Lung (tissue), 12 donors: Measurements from ENCODE around the gene SYMPK. TPM values are rescaled to one million over a fixed set of nuclear protein-coding genes. Genes with fewer than 3 reads are reported as not detected.

Experiments used
- ATAC-seq: fragments of 200-7000 bp; cut with Tn5 transposase; one replicate; pipeline ENCODE4 v1.9.1; 2020; ENCODE audit warnings: moderate number of reproducible peaks; ENCODE audit not compliant: insufficient read depth, low FRiP score
- DNase-seq, 3 donors: peaks; one replicate each; pipeline ENCODE4 v3.0.0-alpha.2; 2013 to 2017
- H3K27ac ChIP-seq, 2 donors: one replicate each; pipeline ENCODE4 v1.5.1; 2013; ENCODE audit warnings: mild to moderate bottlenecking in 2 of 2, moderate library complexity in 2 of 2, control low read depth in 1 of 2, inconsistent platforms in 1 of 2, low read depth in 1 of 2, low read length in 1 of 2
- H3K27me3 ChIP-seq, 3 donors: one replicate each; pipeline ENCODE4 v1.5.1; 2013; ENCODE audit warnings: low read length in 2 of 3; ENCODE audit not compliant: control insufficient read depth in 3 of 3, insufficient read depth in 3 of 3
- H3K36me3 ChIP-seq, 4 donors: one replicate each; pipeline ENCODE4 v1.5.1; 2013; ENCODE audit warnings: low read length in 4 of 4, mild to moderate bottlenecking in 1 of 4, moderate library complexity in 1 of 4; ENCODE audit not compliant: control insufficient read depth in 4 of 4, insufficient read depth in 4 of 4
- H3K4me1 ChIP-seq, 5 donors: one replicate each; pipeline ENCODE4 v1.5.1; 2013; ENCODE audit warnings: low read length in 5 of 5, mild to moderate bottlenecking in 2 of 5, moderate library complexity in 1 of 5; ENCODE audit not compliant: control insufficient read depth in 5 of 5, insufficient read depth in 5 of 5
- H3K4me3 ChIP-seq: one replicate; pipeline ENCODE4 v1.5.1; 2013; ENCODE audit warnings: mild to moderate bottlenecking, control low read depth, moderate library complexity
- H3K9ac ChIP-seq, 2 donors: one replicate each; pipeline ENCODE4 v1.5.1; 2013; ENCODE audit warnings: low read length in 2 of 2, control low read depth in 1 of 2; ENCODE audit not compliant: insufficient read depth in 1 of 2
- H3K9me3 ChIP-seq, 4 donors: one replicate each; pipeline ENCODE4 v1.5.1; 2013; ENCODE audit warnings: low read length in 3 of 4, mild to moderate bottlenecking in 1 of 4, moderate library complexity in 1 of 4; ENCODE audit not compliant: control insufficient read depth in 4 of 4, insufficient read depth in 3 of 4
- CTCF ChIP-seq: IDR thresholded peaks from 2 replicates; pipeline ENCODE4 v1.5.1; 2012; ENCODE audit warnings: mild to moderate bottlenecking; ENCODE audit errors: control extremely low read depth, extremely low read depth
- WGBS, 2 donors: extraction: QIAGEN DNeasy Blood & Tissue Kit; methylation state at CpG; one replicate each; pipeline ENCODE4 v1.1.7; 2013; 5-methylcytosine and 5-hydroxymethylcytosine counted together
- polyA plus RNA-seq, 2 donors: library from polyadenylated mRNA; stranded (reverse); fragments of 200-250 nt; gene quantifications; one replicate each; pipeline ENCODE4 v1.2.1, GENCODE V29; 2013
- total RNA-seq, 2 donors: library from RNA; depleted of rRNA in 1 of 2; stranded (reverse); fragments of >200 nt in 1 of 2; gene quantifications; one replicate each; pipeline ENCODE4 v1.2.1, GENCODE V29; 2014 to 2021
- donor health status: control.
- donor health status: control.
- donor health status: Bipolar disorder and iron deficiency.
- donor health status: healthy.
- donor health status: DM: yes; HTN: yes; CAD: no.

Gene SYMPK
- total and polyA plus RNA-seq, 4 donors, result 40.3 to 125 (median 64.8) TPM

- Histone ChIP-seq H3K9ac (no peak overlapping the region), H3K36me3 (peaks cover 3 to 16% (median 11%) of the 10 kb centered on the region in 4 donors), H3K4me3 (no peak overlapping the region), H3K9me3 (no peaks in the 10 kb centered on the region), H3K27me3 (no peaks in the 10 kb centered on the region), H3K4me1 (peaks cover 0 to 16% (median 3%) of the 10 kb centered on the region in 5 donors), H3K27ac (no peak overlapping the region)
- no peak for ATAC-seq
- TF ChIP-seq CTCF, result no peak
- 95% methylated on average over 28 of the region's 28 CpGs for WGBS, 2 donors
- DNase-seq, result no peak
Observed at GRCh38 chr19:45778010-45778661, 84.8 kb downstream of the SYMPK start.

- no peak overlapping the region for H3K4me3 ChIP-seq
Observed at GRCh38 chr19:45777395-45777961, 85.5 kb downstream of the SYMPK start.

GRCh38 chr19:45774765-45775164, 88.2 kb downstream of the SYMPK start:
- ATAC-seq (no peak), DNase-seq (peak; percentile 29 to 67 (median 56))
- Histone ChIP-seq H3K4me1 (peaks cover 0 to 10% (median 0%) of the 10 kb centered on the region in 5 donors), H3K9ac (no peak overlapping the region), H3K27me3 (no peaks in the 10 kb centered on the region), H3K9me3 (no peaks in the 10 kb centered on the region), H3K4me3 (no peak overlapping the region), H3K27ac (no peak overlapping the region), H3K36me3 (peaks cover 3 to 17% (median 13%) of the 10 kb centered on the region in 4 donors)
- no peak for TF ChIP-seq CTCF
- 76 to 92% methylated on average over 9 of the region's 9 CpGs for WGBS, 2 donors

More at GRCh38 chr19:45777395-45777961, 85.5 kb downstream of the SYMPK start:
- Histone ChIP-seq H3K27me3 (no peaks in the 10 kb centered on the region), H3K9ac (no peak overlapping the region), H3K9me3 (no peaks in the 10 kb centered on the region), H3K4me1 (peaks cover 0 to 12% (median 3%) of the 10 kb centered on the region in 5 donors), H3K36me3 (peaks cover 3 to 17% (median 13%) of the 10 kb centered on the region in 4 donors), H3K27ac (no peak overlapping the region)
- 96 to 98% methylated on average over 31 to 34 of the region's 34 CpGs for WGBS, 2 donors
- DNase-seq (no peak), ATAC-seq (no peak)
- TF ChIP-seq CTCF, result no peak
